GM21367 (cell line): ENCODE data around the gene HOXA6.

Source experiments
- ATAC-seq: cut with Tn5 transposase; IDR thresholded peaks from one replicate; pipeline ENCODE4 v1.9.1; 2021; ENCODE audit not compliant: unreplicated experiment

Gene HOXA6

GRCh38 chr7:27141137-27141922 lies 6.2 kb downstream of the HOXA6 start:
- ATAC-seq = no peak

GRCh38 chr7:27140126-27140857 lies 7.3 kb downstream of the HOXA6 start:
- ATAC-seq = no peak

GRCh38 chr7:27139334-27140125 lies 8.0 kb downstream of the HOXA6 start:
- ATAC-seq = no peak

GRCh38 chr7:27138985-27139333 lies 8.6 kb downstream of the HOXA6 start:
- no peak for ATAC-seq

GRCh38 chr7:27138472-27138871 lies 9.1 kb downstream of the HOXA6 start:
- ATAC-seq = no peak

- ATAC-seq = no peak
Observed at GRCh38 chr7:27137640-27138315, 9.8 kb downstream of the HOXA6 start.

- ATAC-seq = peak; percentile 51
Observed at GRCh38 chr7:27134392-27134791, 13.2 kb downstream of the HOXA6 start.

GRCh38 chr7:27133409-27134231 lies 14.0 kb downstream of the HOXA6 start:
- no peak for ATAC-seq

GRCh38 chr7:27132978-27133377 lies 14.6 kb downstream of the HOXA6 start:
- ATAC-seq = no peak

- no peak for ATAC-seq
Observed at GRCh38 chr7:27132214-27132613, 15.4 kb downstream of the HOXA6 start.

- no peak for ATAC-seq
Observed at GRCh38 chr7:27131390-27131819, 16.2 kb downstream of the HOXA6 start.

- ATAC-seq = no peak
Observed at GRCh38 chr7:27130540-27131389, 16.8 kb downstream of the HOXA6 start, which contains the start of gene HOXA4. HOXA4 (minus strand) TSS chr7:27130757; CDS start chr7:27130733, 24 bp downstream.

GRCh38 chr7:27129729-27130539 lies 17.6 kb downstream of the HOXA6 start:
- no peak for ATAC-seq

- ATAC-seq = no peak
Observed at GRCh38 chr7:27128776-27129728, 18.5 kb downstream of the HOXA6 start.

- no peak for ATAC-seq
Observed at GRCh38 chr7:27128034-27128433, 19.5 kb downstream of the HOXA6 start.

- ATAC-seq = no peak
Observed at GRCh38 chr7:27126596-27127327, 20.8 kb downstream of the HOXA6 start.

- ATAC-seq = no peak
Observed at GRCh38 chr7:27125986-27126394, 21.6 kb downstream of the HOXA6 start.
